Natural killer cell treated with Interleukin-12 subunit alpha and Interleukin-12 subunit beta and Interleukin-15 and Interleukin-18, amount 100 ng/mL, for 72 hours (primary cell): ENCODE data around the gene G6PC2. TPM values are rescaled to one million over a fixed set of nuclear protein-coding genes. Genes with fewer than 3 reads are reported as not detected.

ENCODE experiments used
- ATAC-seq, 2 donors: fragments of 150-1000 bp; cut with Tn5 transposase in 1 of 2; sonication (Bioruptor Pico), chemical (Tn5 transposase) in 1 of 2; 2 replicates each; pipeline ENCODE4 v1.10.0; 2021
- DNase-seq: peaks from one replicate; pipeline ENCODE4 v3.0.0; 2022; ENCODE audit warnings: low spot score
- H3K27ac Mint-ChIP-seq, 2 donors: 1 replicate in 1 of 2; 2 replicates in 1 of 2; pipeline ENCODE4 v1.8.0; 2022; ENCODE audit warnings: mixed read lengths in 2 of 2, mild to moderate bottlenecking in 1 of 2, moderate library complexity in 1 of 2
- H3K27me3 Mint-ChIP-seq, 2 donors: 1 replicate in 1 of 2; 2 replicates in 1 of 2; pipeline ENCODE4 v1.8.0; 2022; ENCODE audit warnings: mixed read lengths in 2 of 2
- H3K36me3 Mint-ChIP-seq: one replicate; pipeline ENCODE4 v1.8.0; 2022; ENCODE audit warnings: mixed read lengths
- H3K4me1 Mint-ChIP-seq, 2 donors: 1 replicate in 1 of 2; 2 replicates in 1 of 2; pipeline ENCODE4 v1.8.0; 2022; ENCODE audit warnings: low read depth in 2 of 2, mixed read lengths in 2 of 2, mild to moderate bottlenecking in 1 of 2
- H3K4me3 Mint-ChIP-seq: one replicate; pipeline ENCODE4 v1.8.0; 2022; ENCODE audit warnings: mixed read lengths
- H3K9me3 Mint-ChIP-seq: 2 replicates; pipeline ENCODE4 v1.8.0; 2022; ENCODE audit warnings: mixed read lengths
- total RNA-seq, 2 donors: library from RNA; stranded (reverse); gene quantifications; one replicate each; pipeline ENCODE4 v1.2.3, GENCODE V29; 2022

The G6PC2 gene
- total RNA-seq, 2 donors from 2014 or later, result not detected

DNA sequence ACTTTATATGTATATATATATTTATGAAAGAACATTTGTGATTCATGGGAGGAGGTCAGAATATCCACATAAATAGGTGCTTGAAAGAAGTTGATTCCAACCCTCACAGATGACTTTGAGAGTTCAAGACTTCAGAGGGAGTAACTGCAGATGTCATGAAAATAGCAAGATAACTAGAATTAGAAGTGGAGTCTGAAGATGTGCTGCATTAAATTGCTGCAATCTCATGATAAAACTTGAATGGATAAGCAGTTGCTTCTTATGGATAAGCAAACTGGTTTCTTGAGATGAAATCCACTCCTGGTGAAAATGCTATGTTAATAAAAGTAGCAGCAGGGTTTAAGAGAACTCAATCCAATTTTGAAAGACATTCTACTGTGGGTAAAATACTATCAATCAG is 40.2 kb downstream of the G6PC2 start:
- Mint-ChIP-seq H3K9me3 (no peaks in the 10 kb centered on the region), H3K27ac (no peak overlapping the region), H3K4me3 (no peak overlapping the region), H3K4me1 (no peaks in the 10 kb centered on the region), H3K36me3 (no peaks in the 10 kb centered on the region), H3K27me3 (peaks cover 15 to 20% of the 10 kb centered on the region in 2 donors)
- DNase-seq, result no peak
- no peak for ATAC-seq

DNA sequence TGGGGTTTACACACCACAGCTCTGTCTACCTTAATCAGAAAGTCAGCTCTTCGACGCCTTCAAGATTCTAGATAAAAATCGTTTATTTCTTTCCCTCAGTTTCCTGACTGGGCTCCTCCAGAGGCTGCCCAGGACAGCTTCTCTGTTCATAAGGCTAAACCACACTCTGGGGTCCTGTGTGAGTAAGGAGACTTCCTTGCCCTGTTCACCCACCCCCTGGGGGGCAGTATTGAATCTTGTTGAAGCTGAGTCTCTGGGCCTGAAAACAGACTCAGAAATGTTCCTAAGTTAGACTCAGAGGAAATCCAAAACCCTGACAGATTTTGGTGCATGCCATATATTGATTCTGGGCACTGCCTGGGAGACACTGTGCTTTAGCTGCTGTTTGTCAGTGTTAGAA is 43.0 kb downstream of the G6PC2 start:
- H3K27me3 Mint-ChIP-seq, result peaks cover 13 to 20% of the 10 kb centered on the region in 2 donors
- DNase-seq, result no peak
- no peaks in the 10 kb centered on the region for H3K4me1 Mint-ChIP-seq
- H3K9me3 Mint-ChIP-seq, result no peaks in the 10 kb centered on the region
- H3K36me3 Mint-ChIP-seq, result no peaks in the 10 kb centered on the region
- no peak overlapping the region for H3K27ac Mint-ChIP-seq
- no peak for ATAC-seq
- H3K4me3 Mint-ChIP-seq, result no peak overlapping the region

GRCh38 chr2:168945508-168945907 is 44.4 kb downstream of the G6PC2 start:
- no peak for ATAC-seq
- H3K36me3 Mint-ChIP-seq, result no peaks in the 10 kb centered on the region
- peaks cover 13 to 20% of the 10 kb centered on the region in 2 donors for H3K27me3 Mint-ChIP-seq
- no peak overlapping the region for H3K27ac Mint-ChIP-seq
- no peaks in the 10 kb centered on the region for H3K4me1 Mint-ChIP-seq
- DNase-seq, result no peak
- H3K9me3 Mint-ChIP-seq, result no peaks in the 10 kb centered on the region
- H3K4me3 Mint-ChIP-seq, result no peak overlapping the region

DNA sequence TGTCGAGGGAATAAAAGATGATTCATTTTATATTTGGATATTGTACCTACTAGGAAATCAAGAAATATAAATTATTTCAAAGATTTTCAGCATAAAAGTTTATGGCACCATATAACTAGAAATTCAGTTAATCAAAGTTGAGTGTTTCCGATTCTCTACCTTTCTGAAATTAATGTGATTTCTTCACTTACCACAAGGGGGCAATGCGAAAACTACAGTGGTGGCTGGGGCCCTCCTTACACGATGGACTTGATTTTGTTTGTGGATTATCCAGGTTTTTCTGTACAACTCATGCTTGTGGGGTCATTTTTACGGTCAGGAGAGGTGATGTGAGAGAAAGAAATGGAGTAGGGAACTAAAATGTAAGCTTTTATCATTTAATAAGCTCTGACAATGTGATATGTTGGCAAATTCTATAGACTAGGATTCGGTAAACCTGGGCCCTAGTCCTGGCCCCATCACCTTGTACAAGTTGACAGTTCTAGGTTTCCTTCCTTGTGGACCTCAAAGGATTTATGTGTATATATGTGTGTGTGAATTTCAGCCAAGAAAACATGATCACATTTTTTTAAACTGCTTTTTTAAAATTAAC is 47.6 kb downstream of the G6PC2 start:
- Mint-ChIP-seq H3K4me3 (no peak overlapping the region), H3K36me3 (peaks cover 17% of the 10 kb centered on the region), H3K27ac (no peak overlapping the region), H3K4me1 (no peaks in the 10 kb centered on the region), H3K27me3 (peaks cover 14 to 30% of the 10 kb centered on the region in 2 donors), H3K9me3 (peaks cover 6% of the 10 kb centered on the region)
- DNase-seq (no peak), ATAC-seq (no peak)

DNA sequence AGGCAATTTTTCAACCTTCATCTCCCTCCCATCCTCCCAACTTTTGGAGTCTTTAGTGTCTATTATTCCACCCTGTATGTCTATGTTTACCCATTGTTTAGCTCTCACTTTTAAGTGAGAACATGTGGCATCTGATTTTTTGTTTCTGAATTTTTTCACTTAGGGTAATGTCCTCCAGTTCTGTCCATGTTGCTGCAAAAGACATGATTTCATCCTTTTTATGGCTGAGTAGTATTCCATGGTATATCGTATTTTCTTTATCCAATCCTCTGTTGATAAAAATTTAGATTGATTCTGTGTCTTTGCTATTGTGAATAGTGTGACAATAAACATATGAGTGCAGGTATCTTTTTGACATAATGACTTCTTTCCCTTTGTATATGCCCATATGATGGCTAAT is 48.2 kb downstream of the G6PC2 start:
- H3K9me3 Mint-ChIP-seq, result peaks cover 6% of the 10 kb centered on the region
- peaks cover 20% of the 10 kb centered on the region for H3K36me3 Mint-ChIP-seq
- no peaks in the 10 kb centered on the region for H3K4me1 Mint-ChIP-seq
- H3K4me3 Mint-ChIP-seq, result no peak overlapping the region
- peaks cover 13 to 30% of the 10 kb centered on the region in 2 donors for H3K27me3 Mint-ChIP-seq
- ATAC-seq, result no peak
- H3K27ac Mint-ChIP-seq, result no peak overlapping the region
- no peak for DNase-seq

- H3K27me3 Mint-ChIP-seq, result peaks cover 16 to 17% of the 10 kb centered on the region in 2 donors
- peaks cover 21% of the 10 kb centered on the region for H3K36me3 Mint-ChIP-seq
- no peak for DNase-seq
- H3K27ac Mint-ChIP-seq, result no peak overlapping the region
- H3K9me3 Mint-ChIP-seq, result peaks cover 6% of the 10 kb centered on the region
- H3K4me1 Mint-ChIP-seq, result no peaks in the 10 kb centered on the region
- no peak overlapping the region for H3K4me3 Mint-ChIP-seq
- no peak for ATAC-seq
Measured at GRCh38 chr2:168951871-168952270, 50.8 kb downstream of the G6PC2 start.

DNA sequence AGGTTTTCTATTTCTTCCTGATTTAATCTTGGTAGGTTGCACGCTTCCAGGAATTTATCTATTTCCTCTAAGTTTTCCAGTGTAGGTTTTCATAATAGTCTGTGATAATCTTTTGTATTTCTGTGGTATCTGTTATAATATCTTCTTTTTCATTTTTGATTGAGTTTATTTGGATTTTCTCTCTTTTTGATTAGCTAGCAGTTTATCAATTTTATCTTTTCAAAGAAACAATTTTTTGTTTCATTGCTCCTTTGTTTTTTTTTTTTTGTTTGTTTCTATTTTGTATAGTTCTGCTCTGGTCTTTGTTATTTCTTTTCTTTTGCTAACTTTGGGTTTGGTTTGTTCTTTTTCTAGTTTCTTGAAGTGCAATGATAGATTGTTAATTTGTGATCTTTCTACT is 51.3 kb downstream of the G6PC2 start:
- H3K4me1 Mint-ChIP-seq, result no peaks in the 10 kb centered on the region
- peaks cover 17% of the 10 kb centered on the region in 2 donors for H3K27me3 Mint-ChIP-seq
- peaks cover 21% of the 10 kb centered on the region for H3K36me3 Mint-ChIP-seq
- no peak overlapping the region for H3K27ac Mint-ChIP-seq
- no peak for ATAC-seq
- no peak overlapping the region for H3K4me3 Mint-ChIP-seq
- no peak for DNase-seq
- peaks cover 6% of the 10 kb centered on the region for H3K9me3 Mint-ChIP-seq

DNA sequence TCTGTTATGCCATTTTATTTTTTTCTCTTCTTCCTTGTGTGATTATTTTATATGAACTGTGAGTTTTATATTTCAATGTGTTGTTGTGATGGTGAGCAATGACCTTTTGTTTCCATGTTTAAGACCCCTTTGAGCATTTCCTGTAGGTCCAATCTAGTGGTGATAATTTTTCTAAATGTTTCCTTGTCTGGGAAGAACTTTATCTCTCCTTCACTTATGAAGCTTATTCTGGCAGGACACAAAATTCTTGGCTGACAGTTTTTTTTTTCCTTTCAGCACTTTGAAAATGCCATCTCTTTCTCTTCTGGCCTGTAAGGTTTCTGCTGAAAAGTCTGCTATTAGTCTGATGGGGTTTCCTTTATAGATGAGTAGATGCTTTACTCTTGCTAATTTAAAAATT is 53.2 kb downstream of the G6PC2 start:
- H3K27me3 Mint-ChIP-seq, result peaks cover 15 to 17% of the 10 kb centered on the region in 2 donors
- H3K4me3 Mint-ChIP-seq, result no peak overlapping the region
- H3K9me3 Mint-ChIP-seq, result peaks cover 6% of the 10 kb centered on the region
- no peak for ATAC-seq
- H3K27ac Mint-ChIP-seq, result no peak overlapping the region
- H3K4me1 Mint-ChIP-seq, result no peaks in the 10 kb centered on the region
- no peak for DNase-seq
- H3K36me3 Mint-ChIP-seq, result peaks cover 21% of the 10 kb centered on the region

DNA sequence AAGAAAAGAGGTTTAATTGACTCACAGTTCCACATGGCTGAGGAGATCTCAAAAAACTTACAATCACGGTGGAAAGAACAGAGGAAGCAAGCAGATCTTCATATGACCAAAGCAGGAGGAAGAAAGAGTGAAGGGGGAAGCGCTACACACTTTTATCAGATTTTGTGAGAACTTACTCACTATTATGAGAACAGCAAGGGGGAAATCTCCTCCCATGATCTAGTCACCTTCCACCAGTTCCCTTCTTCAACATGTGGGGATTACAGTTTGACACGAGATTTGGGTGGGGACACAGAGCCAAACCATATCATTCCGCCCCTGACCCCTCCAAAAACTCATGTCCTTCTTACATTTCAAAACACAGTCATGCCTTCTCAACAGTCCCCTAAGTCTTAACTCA is 54.2 kb downstream of the G6PC2 start:
- H3K27ac Mint-ChIP-seq, result no peak overlapping the region
- no peak overlapping the region for H3K4me3 Mint-ChIP-seq
- DNase-seq, result no peak
- ATAC-seq, result no peak
- peaks cover 6% of the 10 kb centered on the region for H3K9me3 Mint-ChIP-seq
- H3K27me3 Mint-ChIP-seq, result peaks cover 15 to 17% of the 10 kb centered on the region in 2 donors
- no peaks in the 10 kb centered on the region for H3K4me1 Mint-ChIP-seq
- peaks cover 21% of the 10 kb centered on the region for H3K36me3 Mint-ChIP-seq

- DNase-seq, result no peak
- ATAC-seq, result no peak
- H3K4me3 Mint-ChIP-seq, result no peak overlapping the region
- no peak overlapping the region for H3K27ac Mint-ChIP-seq
- H3K4me1 Mint-ChIP-seq, result peaks cover under 1 to 1% of the 10 kb centered on the region in 2 donors
- peaks cover 15 to 17% of the 10 kb centered on the region in 2 donors for H3K27me3 Mint-ChIP-seq
- peaks cover 6% of the 10 kb centered on the region for H3K9me3 Mint-ChIP-seq
- peaks cover 21% of the 10 kb centered on the region for H3K36me3 Mint-ChIP-seq
Measured at GRCh38 chr2:168956392-168956791, 55.3 kb downstream of the G6PC2 start.

Other genes starting within 250 kb of the G6PC2 start
- gene NOSTRIN, start 98.7 kb upstream of the G6PC2 start, total RNA-seq, result not detected
- 10 to 100 TPM; 14.5 to 30.3 TPM for gene SPC25, start 10.9 kb upstream of the G6PC2 start, total RNA-seq
- under 1 TPM in 1 of 2 donors, not detected in 1; 0.06 TPM for gene ABCB11, start 130.0 kb downstream of the G6PC2 start, total RNA-seq
- gene DHRS9, start 168.3 kb downstream of the G6PC2 start, total RNA-seq, result not detected